H1 (cell line): ENCODE results near the gene F13B.

Experiments used
- CHD2 ChIP-seq: IDR thresholded peaks from 2 replicates; pipeline ENCODE4 v1.6.1; 2012; ENCODE audit warnings: low read length, improper control_type of control experiment
- CTCF ChIP-seq, 3 experiments: IDR thresholded peaks; 1 replicate in 2 of 3; 2 replicates in 1 of 3; pipeline versions ENCODE4 v1.5.1 to v1.6.1; 2011; ENCODE audit warnings: low read length in 3 of 3, mild to moderate bottlenecking in 3 of 3, inconsistent platforms in 2 of 3, low read depth in 1 of 3, moderate library complexity in 1 of 3; ENCODE audit not compliant: insufficient read depth in 1 of 3; ENCODE audit errors: control extremely low read depth in 1 of 3
- GABPA ChIP-seq: IDR thresholded peaks from 2 replicates; pipeline ENCODE4 v1.6.1; 2011; ENCODE audit warnings: mild to moderate bottlenecking, low read length, moderate library complexity, borderline replicate concordance; ENCODE audit not compliant: insufficient read depth
- RBBP5 ChIP-seq: IDR thresholded peaks from 2 replicates; pipeline ENCODE4 v1.7.1; 2012; ENCODE audit warnings: low read depth, mild to moderate bottlenecking, inconsistent platforms, low read length, moderate library complexity, borderline replicate concordance
- RNF2 ChIP-seq: fragments of 200-900, 300-1000 bp; sonication (generic); IDR thresholded peaks from 2 replicates; pipeline ENCODE4 v1.7.1; 2016; ENCODE audit warnings: borderline replicate concordance, low read depth, mild to moderate bottlenecking, antibody characterized with exemption, low read length; ENCODE audit not compliant: poor library complexity, severe bottlenecking; ENCODE audit errors: missing control alignments
- SP1 ChIP-seq: IDR thresholded peaks from 2 replicates; pipeline ENCODE4 v1.6.1; 2011; ENCODE audit warnings: low read depth, low read length
- TEAD4 ChIP-seq: IDR thresholded peaks from 2 replicates; pipeline ENCODE4 v1.6.1; 2012; ENCODE audit warnings: low read depth, low read length, inconsistent platforms, mixed read lengths
- USF2 ChIP-seq: IDR thresholded peaks from 2 replicates; pipeline ENCODE4 v1.6.1; 2011; ENCODE audit warnings: low read length, improper control_type of control experiment
- TF ChIP-seq, protein P1 (sequence below): IDR thresholded peaks from 2 replicates; pipeline ENCODE4 v1.6.1; 2012; ENCODE audit warnings: inconsistent platforms
- TF ChIP-seq, protein P2 (sequence below): IDR thresholded peaks from 2 replicates; pipeline ENCODE4 v1.6.1; 2012; ENCODE audit warnings: low read length, inconsistent platforms
- TF ChIP-seq, protein P3 (sequence below): IDR thresholded peaks from 2 replicates; pipeline ENCODE4 v1.6.1; 2011; ENCODE audit warnings: low read depth, mild to moderate bottlenecking, low read length; ENCODE audit not compliant: insufficient read depth

DNA sequence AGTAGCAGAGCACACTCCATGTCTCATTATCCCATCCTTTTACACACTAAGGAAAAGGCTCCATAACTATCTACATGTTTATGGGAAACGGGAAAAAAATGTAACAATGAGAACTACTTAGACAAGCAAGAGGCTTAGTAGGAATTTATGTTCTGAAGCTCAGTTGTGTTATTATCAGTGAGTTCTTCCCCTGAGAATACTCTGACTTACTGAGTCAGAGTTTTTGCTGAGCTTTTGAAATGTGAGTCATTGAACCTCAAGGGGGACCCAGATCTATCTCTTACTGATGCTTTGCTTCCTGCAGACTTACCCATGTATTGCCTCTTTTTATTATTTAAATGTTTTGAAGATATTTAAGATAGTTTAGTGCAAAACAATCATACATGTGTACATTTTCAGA is 69.6 kb downstream of the F13B start:
- TF ChIP-seq CTCF (IDR thresholded peaks at IDR 0.05; ENCODE audit: control extremely low read depth in 1 of 3, insufficient read depth in 1 of 3, low read depth in 1 of 3, low read length in 3 of 3): no peak
- TF ChIP-seq CHD2: no peak
- TF ChIP-seq GABPA: no peak
- TF ChIP-seq RBBP5: no peak
- TF ChIP-seq SP1: no peak
- TF ChIP-seq, protein P1, sequence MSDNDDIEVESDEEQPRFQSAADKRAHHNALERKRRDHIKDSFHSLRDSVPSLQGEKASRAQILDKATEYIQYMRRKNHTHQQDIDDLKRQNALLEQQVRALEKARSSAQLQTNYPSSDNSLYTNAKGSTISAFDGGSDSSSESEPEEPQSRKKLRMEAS: no peak
- TF ChIP-seq, protein P2, sequence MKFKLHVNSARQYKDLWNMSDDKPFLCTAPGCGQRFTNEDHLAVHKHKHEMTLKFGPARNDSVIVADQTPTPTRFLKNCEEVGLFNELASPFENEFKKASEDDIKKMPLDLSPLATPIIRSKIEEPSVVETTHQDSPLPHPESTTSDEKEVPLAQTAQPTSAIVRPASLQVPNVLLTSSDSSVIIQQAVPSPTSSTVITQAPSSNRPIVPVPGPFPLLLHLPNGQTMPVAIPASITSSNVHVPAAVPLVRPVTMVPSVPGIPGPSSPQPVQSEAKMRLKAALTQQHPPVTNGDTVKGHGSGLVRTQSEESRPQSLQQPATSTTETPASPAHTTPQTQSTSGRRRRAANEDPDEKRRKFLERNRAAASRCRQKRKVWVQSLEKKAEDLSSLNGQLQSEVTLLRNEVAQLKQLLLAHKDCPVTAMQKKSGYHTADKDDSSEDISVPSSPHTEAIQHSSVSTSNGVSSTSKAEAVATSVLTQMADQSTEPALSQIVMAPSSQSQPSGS: no peak
- TF ChIP-seq RNF2: no peak
- no peak for TF ChIP-seq USF2
- no peak for TF ChIP-seq TEAD4
- TF ChIP-seq, protein P3, sequence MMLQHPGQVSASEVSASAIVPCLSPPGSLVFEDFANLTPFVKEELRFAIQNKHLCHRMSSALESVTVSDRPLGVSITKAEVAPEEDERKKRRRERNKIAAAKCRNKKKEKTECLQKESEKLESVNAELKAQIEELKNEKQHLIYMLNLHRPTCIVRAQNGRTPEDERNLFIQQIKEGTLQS: no peak
